Activated CD4-positive, alpha-beta T cell treated with anti-CD3 and anti-CD28 coated beads, Interleukin-2, amount 50 U/mL, for 4 hours (primary cell): ENCODE measurements around the gene SMOC2.

Source experiments
- DNase-seq, 2 experiments: peaks; one replicate each; pipeline ENCODE4 v3.0.0-alpha.2; 2020

Gene SMOC2

GRCh38 chr6:168415993-168416530 lies 24.9 kb upstream of the SMOC2 start:
- no peak for DNase-seq

GRCh38 chr6:168416531-168416930 lies 24.5 kb upstream of the SMOC2 start:
- DNase-seq = no peak

- no peak for DNase-seq
Observed at GRCh38 chr6:168417191-168417590, 23.8 kb upstream of the SMOC2 start.

GRCh38 chr6:168417679-168418557 lies 23.1 kb upstream of the SMOC2 start:
- DNase-seq = no peak

GRCh38 chr6:168418711-168419121 lies 22.3 kb upstream of the SMOC2 start:
- DNase-seq = no peak

GRCh38 chr6:168419569-168419968 lies 21.4 kb upstream of the SMOC2 start:
- DNase-seq = no peak

- DNase-seq = no peak
Observed at GRCh38 chr6:168420084-168420483, 20.9 kb upstream of the SMOC2 start.

GRCh38 chr6:168420706-168421105 lies 20.3 kb upstream of the SMOC2 start:
- no peak for DNase-seq

GRCh38 chr6:168427184-168427583 lies 13.8 kb upstream of the SMOC2 start:
- no peak for DNase-seq

GRCh38 chr6:168428052-168428826 lies 12.7 kb upstream of the SMOC2 start:
- DNase-seq = no peak

GRCh38 chr6:168428863-168429262 lies 12.1 kb upstream of the SMOC2 start:
- DNase-seq = no peak

GRCh38 chr6:168432196-168432595 lies 8.8 kb upstream of the SMOC2 start:
- no peak for DNase-seq

- DNase-seq = no peak
Observed at GRCh38 chr6:168433898-168434297, 7.1 kb upstream of the SMOC2 start.

- no peak for DNase-seq
Observed at GRCh38 chr6:168434505-168434904, 6.5 kb upstream of the SMOC2 start.

- no peak for DNase-seq
Observed at GRCh38 chr6:168437751-168438150, 3.2 kb upstream of the SMOC2 start.

- no peak for DNase-seq
Observed at GRCh38 chr6:168438783-168439520, 2.0 kb upstream of the SMOC2 start.

GRCh38 chr6:168439794-168440450 lies 1.1 kb upstream of the SMOC2 start:
- no peak for DNase-seq

GRCh38 chr6:168441434-168442391 lies 729 bp downstream of the SMOC2 start:
- DNase-seq = no peak

- no peak for DNase-seq
Observed at GRCh38 chr6:168442646-168443045, 1.7 kb downstream of the SMOC2 start.

GRCh38 chr6:168447282-168447681 lies 6.3 kb downstream of the SMOC2 start:
- no peak for DNase-seq

- DNase-seq = no peak
Observed at GRCh38 chr6:168447700-168448099, 6.7 kb downstream of the SMOC2 start.
